Stimulated activated CD8-positive, alpha-beta memory T cell treated with anti-CD3 and anti-CD28 coated beads, Interleukin-15, amount 100 ng/mL, for 24 hours (primary cell): ENCODE data around the gene PCDHB13.
"Not testable (repeated sequence)": the region's sequence is repeated elsewhere in the genome, so short reads cannot be mapped to it uniquely, and the experiment has no call there.

Experiments
- DNase-seq: peaks from one replicate; pipeline ENCODE4 v3.0.0-alpha.2; 2020; ENCODE audit warnings: low read depth

The PCDHB13 gene

DNA sequence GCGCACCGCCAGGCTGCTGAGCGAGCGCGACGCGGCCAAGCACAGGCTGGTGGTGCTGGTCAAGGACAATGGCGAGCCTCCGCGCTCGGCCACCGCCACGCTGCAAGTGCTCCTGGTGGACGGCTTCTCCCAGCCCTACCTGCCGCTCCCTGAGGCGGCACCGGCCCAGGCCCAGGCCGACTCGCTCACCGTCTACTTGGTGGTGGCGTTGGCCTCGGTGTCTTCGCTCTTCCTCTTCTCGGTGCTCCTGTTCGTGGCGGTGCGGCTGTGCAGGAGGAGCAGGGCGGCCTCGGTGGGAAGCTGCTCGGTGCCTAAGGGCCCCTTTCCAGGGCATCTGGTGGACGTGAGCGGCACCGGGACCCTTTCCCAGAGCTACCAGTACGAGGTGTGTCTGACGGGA lies 12.1 kb upstream of the PCDHB13 start:
- DNase-seq: not testable (repeated sequence)

DNA sequence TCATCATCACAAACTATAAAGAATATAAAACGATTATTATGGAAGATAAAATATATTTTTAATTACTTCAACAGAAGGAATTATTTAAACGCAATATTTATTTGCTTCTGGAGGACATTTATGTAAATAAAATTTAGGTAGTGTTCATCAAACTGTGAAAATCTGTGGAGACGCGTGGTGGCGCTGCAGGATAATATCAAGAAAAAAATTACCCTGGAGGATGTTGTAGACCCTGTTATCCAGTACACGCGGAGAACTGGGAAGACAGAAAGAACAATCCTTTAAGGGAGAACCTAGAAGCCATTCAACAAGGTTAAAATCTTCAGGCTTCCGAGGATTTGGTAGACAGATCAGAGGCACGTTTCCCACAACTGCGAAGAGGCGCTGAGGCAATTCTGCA lies 5.2 kb upstream of the PCDHB13 start, which contains the start of gene PCDHB12:
TSS of gene PCDHB12 (plus strand) at position 242 of the 400 bp plus-strand sequence. CDS start 189 bp downstream, outside the sequence.
- DNase-seq: no peak

DNA sequence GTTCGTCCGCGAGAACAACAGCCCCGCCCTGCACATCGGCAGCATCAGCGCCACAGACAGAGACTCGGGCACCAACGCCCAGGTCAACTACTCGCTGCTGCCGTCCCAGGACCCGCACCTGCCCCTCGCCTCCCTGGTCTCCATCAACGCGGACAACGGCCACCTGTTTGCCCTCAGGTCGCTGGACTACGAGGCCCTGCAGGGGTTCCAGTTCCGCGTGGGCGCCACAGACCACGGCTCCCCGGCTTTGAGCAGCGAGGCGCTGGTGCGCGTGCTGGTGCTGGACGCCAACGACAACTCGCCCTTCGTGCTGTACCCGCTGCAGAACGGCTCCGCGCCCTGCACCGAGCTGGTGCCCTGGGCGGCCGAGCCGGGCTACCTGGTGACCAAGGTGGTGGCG lies 3.4 kb upstream of the PCDHB13 start:
- DNase-seq: not testable (repeated sequence)

DNA sequence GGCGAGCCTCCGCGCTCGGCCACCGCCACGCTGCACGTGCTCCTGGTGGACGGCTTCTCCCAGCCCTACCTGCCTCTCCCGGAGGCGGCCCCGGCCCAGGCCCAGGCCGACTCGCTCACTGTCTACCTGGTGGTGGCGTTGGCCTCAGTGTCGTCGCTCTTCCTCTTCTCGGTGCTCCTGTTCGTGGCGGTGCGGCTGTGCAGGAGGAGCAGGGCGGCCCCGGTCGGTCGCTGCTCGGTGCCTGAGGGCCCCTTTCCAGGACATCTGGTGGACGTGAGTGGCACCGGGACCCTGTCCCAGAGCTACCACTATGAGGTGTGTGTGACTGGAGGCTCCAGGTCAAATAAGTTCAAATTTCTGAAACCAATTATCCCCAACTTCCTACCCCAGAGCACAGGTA lies 2.9 kb upstream of the PCDHB13 start:
- not testable (repeated sequence) for DNase-seq

DNA sequence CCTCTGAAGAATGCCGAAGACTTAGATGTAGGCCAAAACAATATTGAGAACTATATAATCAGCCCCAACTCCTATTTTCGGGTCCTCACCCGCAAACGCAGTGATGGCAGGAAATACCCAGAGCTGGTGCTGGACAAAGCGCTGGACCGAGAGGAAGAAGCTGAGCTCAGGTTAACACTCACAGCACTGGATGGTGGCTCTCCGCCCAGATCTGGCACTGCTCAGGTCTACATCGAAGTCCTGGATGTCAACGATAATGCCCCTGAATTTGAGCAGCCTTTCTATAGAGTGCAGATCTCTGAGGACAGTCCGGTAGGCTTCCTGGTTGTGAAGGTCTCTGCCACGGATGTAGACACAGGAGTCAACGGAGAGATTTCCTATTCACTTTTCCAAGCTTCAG lies 864 bp downstream of the PCDHB13 start:
- DNase-seq: not testable (repeated sequence)

DNA sequence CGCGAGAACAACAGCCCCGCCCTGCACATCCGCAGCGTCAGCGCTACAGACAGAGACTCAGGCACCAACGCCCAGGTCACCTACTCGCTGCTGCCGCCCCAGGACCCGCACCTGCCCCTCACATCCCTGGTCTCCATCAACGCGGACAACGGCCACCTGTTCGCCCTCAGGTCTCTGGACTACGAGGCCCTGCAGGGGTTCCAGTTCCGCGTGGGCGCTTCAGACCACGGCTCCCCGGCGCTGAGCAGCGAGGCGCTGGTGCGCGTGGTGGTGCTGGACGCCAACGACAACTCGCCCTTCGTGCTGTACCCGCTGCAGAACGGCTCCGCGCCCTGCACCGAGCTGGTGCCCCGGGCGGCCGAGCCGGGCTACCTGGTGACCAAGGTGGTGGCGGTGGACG lies 1.8 kb downstream of the PCDHB13 start:
- DNase-seq: not testable (repeated sequence)

DNA sequence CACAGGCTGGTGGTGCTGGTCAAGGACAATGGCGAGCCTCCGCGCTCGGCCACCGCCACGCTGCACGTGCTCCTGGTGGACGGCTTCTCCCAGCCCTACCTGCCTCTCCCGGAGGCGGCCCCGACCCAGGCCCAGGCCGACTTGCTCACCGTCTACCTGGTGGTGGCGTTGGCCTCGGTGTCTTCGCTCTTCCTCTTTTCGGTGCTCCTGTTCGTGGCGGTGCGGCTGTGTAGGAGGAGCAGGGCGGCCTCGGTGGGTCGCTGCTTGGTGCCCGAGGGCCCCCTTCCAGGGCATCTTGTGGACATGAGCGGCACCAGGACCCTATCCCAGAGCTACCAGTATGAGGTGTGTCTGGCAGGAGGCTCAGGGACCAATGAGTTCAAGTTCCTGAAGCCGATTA lies 2.3 kb downstream of the PCDHB13 start:
- not testable (repeated sequence) for DNase-seq

DNA sequence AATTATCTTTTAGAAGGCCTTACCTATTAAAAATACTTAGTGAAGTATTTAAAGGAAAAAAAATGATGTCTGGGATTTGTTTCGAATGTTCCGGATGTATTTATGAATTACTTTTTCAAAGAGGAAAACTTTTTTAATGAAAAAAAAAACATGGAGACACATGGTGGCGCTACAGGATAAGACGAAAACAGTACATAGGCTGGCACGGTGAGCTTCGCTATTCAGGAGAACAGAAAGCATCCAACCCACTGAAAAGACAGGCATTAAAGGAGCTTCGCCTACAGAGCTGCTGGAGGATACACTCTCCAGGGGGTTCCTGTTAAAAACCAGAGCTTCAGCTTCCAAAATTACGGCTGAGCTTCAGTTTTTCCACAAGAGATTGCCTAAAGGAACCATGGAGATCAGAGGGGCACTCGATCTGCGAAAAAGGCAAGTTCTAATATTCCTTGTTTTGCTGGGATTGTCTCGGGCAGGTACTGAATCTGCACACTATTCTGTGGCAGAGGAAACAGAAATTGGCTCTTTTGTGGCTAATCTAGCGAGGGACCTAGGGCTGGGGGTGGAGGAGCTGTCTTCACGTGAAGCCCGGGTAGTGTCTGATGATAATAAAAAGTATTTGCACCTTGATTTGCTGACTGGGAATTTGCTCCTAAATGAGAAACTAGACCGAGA lies 9.5 kb downstream of the PCDHB13 start, which contains the start of gene PCDHB14:
TSS of gene PCDHB14 (plus strand) at position 232 of the 672 bp plus-strand sequence. CDS start at position 395, 163 bp downstream.
- DNase-seq: no peak

DNA sequence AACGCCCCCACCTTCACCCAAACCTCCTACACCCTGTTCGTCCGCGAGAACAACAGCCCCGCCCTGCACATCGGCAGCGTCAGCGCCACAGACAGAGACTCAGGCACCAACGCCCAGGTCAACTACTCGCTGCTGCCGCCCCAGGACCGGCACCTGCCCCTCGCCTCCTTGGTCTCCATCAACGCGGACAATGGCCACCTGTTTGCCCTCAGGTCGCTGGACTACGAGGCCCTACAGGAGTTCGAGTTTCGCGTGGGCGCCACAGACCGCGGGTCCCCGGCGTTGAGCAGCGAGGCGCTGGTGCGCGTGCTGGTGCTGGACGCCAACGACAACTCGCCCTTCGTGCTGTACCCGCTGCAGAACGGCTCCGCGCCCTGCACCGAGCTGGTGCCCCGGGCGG lies 11.1 kb downstream of the PCDHB13 start:
- not testable (repeated sequence) for DNase-seq

DNA sequence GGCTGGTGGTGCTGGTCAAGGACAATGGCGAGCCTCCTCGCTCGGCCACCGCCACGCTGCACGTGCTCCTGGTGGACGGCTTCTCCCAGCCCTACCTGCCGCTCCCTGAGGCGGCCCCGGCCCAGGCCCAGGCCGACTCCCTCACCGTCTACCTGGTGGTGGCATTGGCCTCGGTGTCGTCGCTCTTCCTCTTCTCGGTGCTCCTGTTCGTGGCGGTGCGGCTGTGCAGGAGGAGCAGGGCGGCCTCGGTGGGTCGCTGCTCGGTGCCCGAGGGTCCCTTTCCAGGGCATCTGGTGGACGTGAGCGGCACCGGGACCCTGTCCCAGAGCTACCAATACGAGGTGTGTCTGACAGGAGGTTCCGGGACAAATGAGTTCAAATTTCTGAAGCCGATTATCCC lies 11.7 kb downstream of the PCDHB13 start:
- DNase-seq: not testable (repeated sequence)

DNA sequence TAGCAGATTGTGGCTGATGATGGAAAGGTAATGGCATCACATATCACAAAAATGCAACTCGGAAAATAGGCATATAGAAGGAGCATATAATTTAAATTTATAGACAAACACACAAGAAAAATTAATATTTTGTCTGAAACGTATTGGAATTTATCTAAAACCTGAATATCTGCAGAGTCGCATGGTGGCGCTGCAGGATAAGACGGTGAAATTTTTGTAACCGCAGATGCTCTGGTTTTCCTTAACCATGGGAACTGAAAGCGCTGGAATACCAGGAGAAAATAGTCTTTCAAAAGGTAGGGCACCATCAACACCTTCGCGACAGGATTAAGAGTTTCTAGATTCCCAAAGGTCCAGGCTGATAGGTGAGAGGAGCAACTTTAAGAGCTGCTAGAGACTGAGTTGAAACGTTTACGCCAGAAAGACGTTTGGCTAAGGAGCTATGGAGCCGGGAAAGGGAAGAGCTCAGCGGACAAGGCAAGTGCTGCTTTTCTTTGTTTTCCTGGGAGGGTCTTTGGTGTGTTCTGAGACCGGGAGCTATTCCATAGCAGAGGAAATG lies 20.5 kb downstream of the PCDHB13 start:
- no peak for DNase-seq

DNA sequence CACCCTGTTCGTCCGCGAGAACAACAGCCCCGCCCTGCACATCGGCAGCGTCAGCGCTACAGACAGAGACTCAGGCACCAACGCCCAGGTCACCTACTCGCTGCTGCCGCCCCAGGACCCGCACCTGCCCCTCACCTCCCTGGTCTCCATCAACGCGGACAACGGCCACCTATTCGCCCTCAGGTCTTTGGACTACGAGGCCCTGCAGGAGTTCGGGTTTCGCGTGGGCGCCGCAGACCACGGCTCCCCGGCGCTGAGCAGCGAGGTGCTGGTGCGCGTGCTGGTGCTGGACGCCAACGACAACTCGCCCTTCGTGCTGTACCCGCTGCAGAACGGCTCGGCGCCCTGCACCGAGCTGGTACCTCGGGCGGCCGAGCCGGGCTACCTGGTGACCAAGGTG lies 22.2 kb downstream of the PCDHB13 start:
- not testable (repeated sequence) for DNase-seq

DNA sequence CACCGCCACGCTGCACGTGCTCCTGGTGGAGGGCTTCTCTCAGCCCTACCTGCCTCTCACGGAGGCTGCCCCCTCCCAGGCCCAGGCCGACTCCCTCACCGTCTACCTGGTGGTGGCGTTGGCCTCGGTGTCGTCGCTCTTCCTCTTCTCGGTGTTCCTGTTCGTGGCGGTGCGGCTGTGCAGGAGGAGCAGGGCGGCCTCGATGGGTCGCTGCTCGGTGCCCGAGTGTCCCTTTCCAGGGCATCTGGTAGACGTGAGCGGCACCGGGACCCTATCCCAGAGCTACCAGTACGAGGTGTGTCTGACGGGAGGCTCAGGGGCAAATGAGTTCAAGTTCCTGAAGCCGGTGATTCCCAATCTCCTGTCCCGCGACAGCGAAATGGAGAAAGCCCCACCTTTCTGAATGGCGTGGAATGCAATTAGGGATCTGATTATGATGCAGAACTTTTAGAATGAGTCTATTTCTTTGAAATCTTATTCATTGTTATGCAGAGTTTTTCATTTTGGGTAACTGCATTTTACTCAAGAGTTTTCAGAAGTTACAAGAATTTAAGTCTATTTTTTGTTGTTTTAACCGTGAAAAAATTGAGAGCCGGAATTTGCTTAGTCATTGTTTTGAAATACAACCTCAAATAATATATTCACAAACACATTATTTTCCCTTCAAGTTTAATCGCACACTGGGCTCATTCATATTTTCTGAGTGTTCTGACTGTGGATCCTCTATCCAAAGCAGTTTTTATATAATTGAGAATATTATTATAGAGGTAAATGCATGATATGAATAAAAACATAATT lies 23.0 kb downstream of the PCDHB13 start:
- DNase-seq: no peak

DNA sequence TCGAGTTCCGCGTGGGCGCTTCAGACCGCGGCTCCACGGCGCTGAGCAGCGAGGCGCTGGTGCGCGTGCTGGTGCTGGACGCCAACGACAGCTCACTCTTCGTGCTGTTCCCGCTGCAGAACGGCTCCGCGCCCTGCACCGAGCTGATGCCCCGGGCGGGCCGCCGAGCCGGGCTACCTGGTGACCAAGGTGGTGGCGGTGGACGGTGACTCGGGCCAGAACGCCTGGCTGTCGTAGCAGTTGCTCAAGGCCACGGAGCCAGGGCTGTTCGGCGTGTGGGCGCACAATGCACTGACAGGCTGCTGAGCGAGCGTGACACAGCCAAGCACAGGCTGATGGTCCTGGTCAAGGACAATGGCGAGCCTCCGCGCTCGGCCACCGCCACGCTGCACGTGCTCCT lies 27.8 kb downstream of the PCDHB13 start:
- no peak for DNase-seq

DNA sequence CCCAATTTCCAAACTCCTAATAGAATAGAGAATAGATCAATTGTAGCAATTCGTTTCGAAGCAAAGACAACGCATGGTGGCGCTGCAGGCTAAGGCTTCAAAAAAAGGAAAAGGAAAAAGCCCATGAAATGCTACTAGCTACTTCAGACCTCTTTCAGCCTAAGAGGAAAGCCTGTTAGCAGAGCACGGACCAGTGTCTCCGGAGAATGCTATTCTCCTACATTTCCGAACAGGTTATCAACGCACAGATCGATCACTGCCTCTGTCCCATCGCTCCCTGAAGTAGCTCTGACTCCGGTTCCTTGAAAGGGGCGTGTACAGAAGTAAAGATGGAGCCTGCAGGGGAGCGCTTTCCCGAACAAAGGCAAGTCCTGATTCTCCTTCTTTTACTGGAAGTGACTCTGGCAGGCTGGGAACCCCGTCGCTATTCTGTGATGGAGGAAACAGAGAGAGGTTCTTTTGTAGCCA lies 31.6 kb downstream of the PCDHB13 start, which contains the start of gene PCDHB15:
TSS of gene PCDHB15 (plus strand) at position 146 of the 468 bp plus-strand sequence. CDS start at position 330, 184 bp downstream.
- DNase-seq: no peak

DNA sequence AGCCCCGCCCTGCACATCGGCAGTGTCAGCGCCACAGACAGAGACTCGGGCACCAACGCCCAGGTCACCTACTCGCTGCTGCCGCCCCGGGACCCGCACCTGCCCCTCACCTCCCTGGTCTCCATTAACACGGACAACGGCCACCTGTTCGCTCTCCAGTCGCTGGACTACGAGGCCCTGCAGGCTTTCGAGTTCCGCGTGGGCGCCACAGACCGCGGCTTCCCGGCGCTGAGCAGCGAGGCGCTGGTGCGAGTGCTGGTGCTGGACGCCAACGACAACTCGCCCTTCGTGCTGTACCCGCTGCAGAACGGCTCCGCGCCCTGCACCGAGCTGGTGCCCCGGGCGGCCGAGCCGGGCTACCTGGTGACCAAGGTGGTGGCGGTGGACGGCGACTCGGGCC lies 33.3 kb downstream of the PCDHB13 start:
- DNase-seq: not testable (repeated sequence)

DNA sequence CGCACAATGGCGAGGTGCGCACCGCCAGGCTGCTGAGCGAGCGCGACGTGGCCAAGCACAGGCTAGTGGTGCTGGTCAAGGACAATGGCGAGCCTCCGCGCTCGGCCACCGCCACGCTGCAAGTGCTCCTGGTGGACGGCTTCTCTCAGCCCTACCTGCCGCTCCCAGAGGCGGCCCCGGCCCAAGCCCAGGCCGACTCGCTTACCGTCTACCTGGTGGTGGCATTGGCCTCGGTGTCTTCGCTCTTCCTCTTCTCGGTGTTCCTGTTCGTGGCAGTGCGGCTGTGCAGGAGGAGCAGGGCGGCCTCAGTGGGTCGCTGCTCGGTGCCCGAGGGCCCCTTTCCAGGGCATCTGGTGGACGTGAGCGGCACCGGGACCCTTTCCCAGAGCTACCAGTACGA lies 33.7 kb downstream of the PCDHB13 start:
- DNase-seq: not testable (repeated sequence)

DNA sequence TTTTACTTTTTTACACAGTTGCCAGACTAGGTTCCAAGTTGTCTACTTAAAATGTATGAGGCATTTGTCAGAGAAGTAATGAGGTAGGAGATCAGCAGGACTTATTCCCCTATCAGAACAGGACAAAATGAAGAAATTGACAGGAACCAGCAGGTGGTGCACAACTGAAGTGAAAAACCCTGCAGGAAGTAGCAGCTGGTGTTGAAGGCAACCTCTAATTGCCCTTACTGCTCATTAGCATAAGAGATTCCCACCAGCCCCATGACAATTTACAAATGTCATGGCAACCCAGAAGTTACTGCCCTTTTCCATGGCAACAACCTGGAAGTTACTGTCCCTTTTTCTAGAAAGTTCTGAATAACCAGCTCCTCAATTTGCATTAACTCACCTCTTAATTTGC lies 36.9 kb downstream of the PCDHB13 start:
- DNase-seq: no peak

DNA sequence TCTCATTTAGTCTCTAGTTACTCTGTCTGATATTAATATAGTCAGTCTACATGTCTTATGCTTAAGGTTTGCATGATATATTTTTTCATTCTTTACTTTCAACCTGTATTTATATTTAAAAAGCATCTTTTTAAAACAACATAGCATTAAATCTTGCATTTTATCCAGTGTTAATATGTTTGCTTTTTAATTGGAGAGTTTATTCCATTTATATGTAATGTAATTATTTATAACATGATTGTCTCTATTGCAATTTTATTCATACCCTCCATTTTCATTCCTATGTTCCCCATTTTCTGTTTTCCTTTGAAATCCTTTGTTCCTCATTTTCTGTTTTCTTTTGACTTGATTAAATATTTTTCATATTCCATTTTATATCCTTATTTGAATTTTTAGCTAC lies 44.7 kb downstream of the PCDHB13 start:
- DNase-seq: no peak

DNA sequence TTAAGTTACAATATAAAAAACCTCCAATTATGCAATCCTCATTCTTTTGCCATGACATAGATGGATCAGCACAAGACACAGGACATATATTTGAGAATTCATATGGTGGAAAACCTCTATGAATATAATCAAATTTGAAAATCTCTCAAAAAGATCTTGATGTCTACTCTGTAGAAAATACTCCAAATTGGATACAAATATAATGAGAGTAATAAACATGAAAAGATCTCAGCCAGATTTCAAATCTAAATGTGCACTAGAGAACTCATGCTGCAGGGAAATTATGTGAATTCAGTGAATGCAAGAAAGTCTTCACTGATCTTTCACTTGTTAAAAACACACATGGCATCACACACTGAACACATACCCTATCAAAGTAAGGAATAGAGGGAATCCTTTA lies 45.2 kb downstream of the PCDHB13 start:
- DNase-seq: no peak

DNA sequence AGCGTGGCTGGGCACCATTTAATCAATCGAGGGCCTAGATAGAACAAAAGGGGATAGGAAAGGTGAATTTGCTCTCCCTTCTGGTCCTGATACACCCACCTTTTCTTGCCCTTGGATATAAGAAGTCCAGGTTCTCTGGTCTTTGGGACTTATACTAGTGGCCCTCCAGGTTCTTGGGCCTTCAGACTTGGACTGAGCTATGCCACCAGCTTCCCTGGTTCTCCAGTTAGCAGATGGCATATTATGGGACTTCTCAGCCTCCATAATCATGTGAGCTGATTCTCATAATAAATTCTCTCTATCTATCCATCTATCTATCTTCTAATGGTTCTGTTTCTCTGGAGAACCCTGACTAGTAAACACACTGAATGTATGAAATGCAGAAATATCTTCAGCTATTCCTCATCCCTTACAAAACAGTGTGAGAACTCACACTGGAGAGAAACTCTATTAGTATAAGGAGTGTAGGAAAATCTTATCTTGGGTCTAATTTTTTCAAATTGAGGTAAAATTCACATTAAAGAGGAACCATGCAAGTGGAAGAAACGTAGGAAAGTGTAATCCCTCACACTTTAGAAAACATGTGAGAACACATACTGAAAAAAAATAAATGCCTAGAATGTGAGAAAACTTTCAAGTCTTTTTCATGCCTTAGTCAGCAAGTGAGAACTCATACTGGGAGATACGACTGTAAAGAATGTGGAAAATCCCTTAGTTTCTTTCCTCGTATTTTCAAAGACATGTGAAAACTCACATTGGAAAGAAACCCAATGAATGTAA lies 46.9 kb downstream of the PCDHB13 start:
- no peak for DNase-seq

DNA sequence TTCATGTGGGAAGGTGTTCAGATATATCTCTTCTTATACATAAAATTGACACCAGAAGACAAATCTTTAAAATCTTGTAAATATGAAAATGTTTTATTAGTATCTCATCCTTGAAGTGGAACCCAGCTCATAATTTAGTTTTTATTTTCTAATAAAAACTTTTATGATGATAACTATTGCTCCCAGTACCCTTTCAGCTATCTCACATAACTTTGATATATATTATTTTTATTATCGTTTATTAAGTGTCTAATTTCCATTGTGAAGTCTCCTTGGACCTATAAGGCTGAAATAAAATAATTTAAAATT lies 47.5 kb downstream of the PCDHB13 start:
- no peak for DNase-seq
